Cardiac muscle cell (in vitro differentiated cells and primary cell): ENCODE results near the gene NEK7. TPM values are rescaled to one million over a fixed set of nuclear protein-coding genes. Genes with fewer than 3 reads are reported as not detected.

ENCODE experiments used
- DNase-seq, 2 donors: peaks; one replicate each; pipeline versions ENCODE4 v3.0.0 to v3.0.0-alpha.2; 2010 to 2017; ENCODE audit warnings: low read depth in 1 of 2, low spot score in 1 of 2
- H3K27ac ChIP-seq: fragments of 200-600 bp; sonication (generic); 2 replicates; pipeline ENCODE4 v1.5.1; 2016
- H3K27me3 ChIP-seq: fragments of 200-600 bp; sonication (generic); 2 replicates; pipeline ENCODE4 v1.6.0; 2016; ENCODE audit warnings: control low read depth
- H3K36me3 ChIP-seq: fragments of 200-600 bp; sonication (generic); 2 replicates; pipeline ENCODE4 v1.5.1; 2016; ENCODE audit warnings: control low read depth
- H3K4me1 ChIP-seq: fragments of 200-600 bp; sonication (generic); 2 replicates; pipeline ENCODE4 v1.8.1; 2017; ENCODE audit warnings: low read depth, mild to moderate bottlenecking, mixed run types
- H3K4me3 ChIP-seq: fragments of 200-600 bp; sonication (generic); 2 replicates; pipeline ENCODE4 v1.5.1; 2016; ENCODE audit warnings: mild to moderate bottlenecking
- H3K9me3 ChIP-seq: fragments of 200-600 bp; sonication (generic); 2 replicates; pipeline ENCODE4 v1.5.1; 2017; ENCODE audit warnings: low read depth, mild to moderate bottlenecking, control low read depth
- polyA plus RNA-seq: library from polyadenylated mRNA; unstranded; fragments of >200 nt; fragmentation: Nextera tagmentation; extraction: Ambion mirVana; gene quantifications from 2 replicates; pipeline ENCODE4 v1.2.1, GENCODE V29; 2016
- total RNA-seq: library from RNA; depleted of rRNA; stranded (reverse); fragments of >200 nt; gene quantifications from 2 replicates; pipeline ENCODE4 v1.2.3, GENCODE V29; 2016
- TF ChIP-seq, protein P1 (sequence below): IDR thresholded peaks from 2 replicates; pipeline ENCODE4 v1.5.1; 2012; ENCODE audit warnings: low read depth, mild to moderate bottlenecking, low read length

The NEK7 gene
- total and polyA plus RNA-seq, 2 experiments from 2014 or later = 46.1 to 63.1 TPM

DNA sequence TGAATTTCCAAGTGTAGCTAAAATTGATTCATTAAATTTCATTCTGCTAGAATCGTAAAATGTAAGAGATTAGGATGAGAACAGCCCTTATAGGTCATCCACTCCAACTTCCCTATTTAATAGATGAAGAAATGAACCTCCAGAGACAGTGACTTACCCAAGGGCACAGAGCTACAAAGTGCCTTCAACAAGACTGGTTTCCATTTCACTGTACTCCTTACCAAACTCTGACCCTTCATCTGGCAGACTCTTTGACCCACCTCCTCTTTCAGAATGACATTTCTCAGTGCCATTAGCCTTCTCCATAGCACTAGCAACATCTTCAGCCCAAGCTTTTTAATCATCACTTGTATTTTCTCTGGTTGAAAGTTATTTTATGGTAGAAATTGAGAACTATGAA, 161.3 kb downstream of the NEK7 start:
- no peak overlapping the region for H3K27ac ChIP-seq
- H3K9me3 ChIP-seq = no peaks in the 10 kb centered on the region
- TF ChIP-seq, protein P1, sequence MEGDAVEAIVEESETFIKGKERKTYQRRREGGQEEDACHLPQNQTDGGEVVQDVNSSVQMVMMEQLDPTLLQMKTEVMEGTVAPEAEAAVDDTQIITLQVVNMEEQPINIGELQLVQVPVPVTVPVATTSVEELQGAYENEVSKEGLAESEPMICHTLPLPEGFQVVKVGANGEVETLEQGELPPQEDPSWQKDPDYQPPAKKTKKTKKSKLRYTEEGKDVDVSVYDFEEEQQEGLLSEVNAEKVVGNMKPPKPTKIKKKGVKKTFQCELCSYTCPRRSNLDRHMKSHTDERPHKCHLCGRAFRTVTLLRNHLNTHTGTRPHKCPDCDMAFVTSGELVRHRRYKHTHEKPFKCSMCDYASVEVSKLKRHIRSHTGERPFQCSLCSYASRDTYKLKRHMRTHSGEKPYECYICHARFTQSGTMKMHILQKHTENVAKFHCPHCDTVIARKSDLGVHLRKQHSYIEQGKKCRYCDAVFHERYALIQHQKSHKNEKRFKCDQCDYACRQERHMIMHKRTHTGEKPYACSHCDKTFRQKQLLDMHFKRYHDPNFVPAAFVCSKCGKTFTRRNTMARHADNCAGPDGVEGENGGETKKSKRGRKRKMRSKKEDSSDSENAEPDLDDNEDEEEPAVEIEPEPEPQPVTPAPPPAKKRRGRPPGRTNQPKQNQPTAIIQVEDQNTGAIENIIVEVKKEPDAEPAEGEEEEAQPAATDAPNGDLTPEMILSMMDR = no peak
- no peaks in the 10 kb centered on the region for H3K4me1 ChIP-seq
- H3K36me3 ChIP-seq = peaks cover 11% of the 10 kb centered on the region
- no peak overlapping the region for H3K4me3 ChIP-seq
- H3K27me3 ChIP-seq = no peaks in the 10 kb centered on the region
- DNase-seq = no peak

DNA sequence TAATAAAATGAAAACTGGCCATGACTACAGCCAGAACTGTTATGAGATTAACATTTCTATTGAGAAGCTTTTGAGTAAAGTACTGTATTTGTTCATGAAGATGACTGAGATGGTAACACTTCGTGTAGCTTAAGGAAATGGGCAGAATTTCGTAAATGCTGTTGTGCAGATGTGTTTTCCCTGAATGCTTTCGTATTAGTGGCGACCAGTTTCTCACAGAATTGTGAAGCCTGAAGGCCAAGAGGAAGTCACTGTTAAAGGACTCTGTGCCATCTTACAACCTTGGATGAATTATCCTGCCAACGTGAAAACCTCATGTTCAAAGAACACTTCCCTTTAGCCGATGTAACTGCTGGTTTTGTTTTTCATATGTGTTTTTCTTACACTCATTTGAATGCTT, 164.0 kb downstream of the NEK7 start:
- no peaks in the 10 kb centered on the region for H3K27me3 ChIP-seq
- H3K36me3 ChIP-seq = peaks cover 11% of the 10 kb centered on the region
- TF ChIP-seq, protein P1 = no peak
- DNase-seq = no peak
- no peak overlapping the region for H3K27ac ChIP-seq
- no peaks in the 10 kb centered on the region for H3K9me3 ChIP-seq
- H3K4me1 ChIP-seq = no peaks in the 10 kb centered on the region
- H3K4me3 ChIP-seq = no peak overlapping the region

DNA sequence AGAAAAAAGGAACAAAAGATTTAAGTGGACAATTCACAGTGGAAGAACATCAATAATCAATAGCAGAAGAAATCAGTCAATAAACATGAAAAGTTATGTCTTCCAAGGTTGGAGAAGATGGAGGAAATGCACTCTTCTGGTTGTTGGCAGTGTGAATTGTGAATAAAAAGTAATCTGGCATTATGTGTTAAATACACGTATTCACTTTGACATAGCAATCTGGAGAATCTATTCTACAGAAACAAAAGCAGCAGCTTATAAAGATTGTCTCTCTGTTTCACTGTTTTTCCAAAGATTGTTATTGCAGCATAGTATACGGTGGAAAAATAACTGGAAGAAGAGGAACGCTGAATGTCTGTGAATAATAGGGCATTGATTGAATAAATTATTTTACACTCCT, 169.4 kb downstream of the NEK7 start:
- Histone ChIP-seq H3K27ac (no peak overlapping the region), H3K9me3 (no peaks in the 10 kb centered on the region), H3K4me1 (no peaks in the 10 kb centered on the region), H3K4me3 (no peak overlapping the region), H3K36me3 (peaks cover 3% of the 10 kb centered on the region), H3K27me3 (no peaks in the 10 kb centered on the region)
- TF ChIP-seq, protein P1 = no peak
- no peak for DNase-seq

DNA sequence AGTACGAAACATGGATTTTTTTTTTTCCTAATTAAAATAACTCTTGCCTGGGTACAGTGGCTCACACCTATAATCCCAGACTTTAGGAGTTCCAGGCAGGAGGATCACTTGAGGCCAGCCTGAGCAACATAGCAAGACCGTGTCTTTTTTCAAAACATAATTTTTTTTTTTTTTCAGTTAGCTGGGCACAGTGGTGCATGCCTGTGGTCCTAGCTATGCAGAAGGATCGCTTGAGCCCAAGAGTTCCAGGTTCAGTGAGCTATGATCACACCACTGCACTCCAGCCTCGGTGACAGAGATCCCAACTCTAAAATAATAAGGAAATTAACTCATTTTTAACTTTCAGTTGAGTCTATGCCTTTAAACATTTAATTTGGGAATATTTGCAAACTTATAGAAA, 170.1 kb downstream of the NEK7 start:
- DNase-seq = no peak
- Histone ChIP-seq H3K27ac (no peak overlapping the region), H3K4me3 (no peak overlapping the region), H3K27me3 (no peaks in the 10 kb centered on the region), H3K4me1 (no peaks in the 10 kb centered on the region), H3K36me3 (no peaks in the 10 kb centered on the region), H3K9me3 (no peaks in the 10 kb centered on the region)
- TF ChIP-seq, protein P1 = no peak

DNA sequence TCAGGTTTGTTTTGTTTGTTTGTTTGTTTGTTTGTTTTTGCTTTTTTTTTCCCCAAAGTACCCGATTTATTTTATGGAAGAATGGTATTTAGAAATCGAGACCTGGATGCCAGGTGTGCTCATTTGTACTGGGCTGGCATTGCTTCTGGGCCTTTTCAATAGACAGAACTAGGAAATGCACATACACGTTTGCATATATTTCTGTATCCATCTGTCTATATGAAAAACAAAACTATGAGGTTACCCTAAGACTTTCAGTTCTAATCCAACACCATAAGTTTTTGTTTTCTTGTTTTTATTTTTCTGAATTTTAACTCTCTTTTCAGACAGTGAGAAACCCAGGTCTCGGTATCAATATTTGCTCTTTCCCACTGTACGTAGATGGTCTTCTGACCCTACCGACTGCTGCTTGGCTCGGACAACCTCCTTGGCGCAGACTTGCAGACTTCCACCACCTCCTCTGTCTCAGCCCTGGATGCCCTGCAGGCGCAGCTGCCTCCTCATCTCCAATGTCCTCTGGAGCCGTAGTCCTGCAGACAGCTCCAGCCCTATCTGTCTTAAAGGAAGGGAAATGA, 171.7 kb downstream of the NEK7 start:
- H3K9me3 ChIP-seq = no peaks in the 10 kb centered on the region
- H3K4me1 ChIP-seq = no peaks in the 10 kb centered on the region
- DNase-seq = no peak
- no peak overlapping the region for H3K27ac ChIP-seq
- no peaks in the 10 kb centered on the region for H3K27me3 ChIP-seq
- no peaks in the 10 kb centered on the region for H3K36me3 ChIP-seq
- TF ChIP-seq, protein P1 = no peak
- H3K4me3 ChIP-seq = no peak overlapping the region
